NCI-H2107 treated with DMSO at 0.1 percent for 48 hours (cell line): ENCODE results near the gene REV1.
"Not testable (repeated sequence)": the region's sequence is repeated elsewhere in the genome, so short reads cannot be mapped to it uniquely, and the experiment has no call there.

Experiments used
- DNase-seq: peaks from one replicate; lab custom pipeline; 2025; ENCODE audit not compliant: unreplicated experiment; lab: John Stamatoyannopoulos, UW

REV1 gene

DNA sequence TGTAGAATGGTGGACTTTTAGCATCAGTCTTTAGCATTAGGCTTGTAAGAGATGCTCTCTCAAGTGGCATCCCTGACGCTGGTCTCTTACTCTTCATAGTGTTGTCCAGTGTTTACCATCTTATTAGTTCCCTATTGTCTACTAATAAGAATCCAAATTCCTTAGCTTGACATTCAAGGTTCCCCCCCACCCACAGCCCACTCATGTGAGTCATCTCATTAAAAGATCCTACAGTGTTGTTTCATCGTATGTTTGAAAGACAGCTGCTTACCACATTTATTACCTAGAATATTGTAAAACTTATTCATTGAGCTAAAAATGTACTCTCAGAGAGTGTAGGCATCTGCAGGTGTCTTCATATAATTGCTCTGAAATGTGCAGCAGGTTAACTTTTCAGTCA is 124.2 kb downstream of the REV1 start:
- no peak for DNase-seq

DNA sequence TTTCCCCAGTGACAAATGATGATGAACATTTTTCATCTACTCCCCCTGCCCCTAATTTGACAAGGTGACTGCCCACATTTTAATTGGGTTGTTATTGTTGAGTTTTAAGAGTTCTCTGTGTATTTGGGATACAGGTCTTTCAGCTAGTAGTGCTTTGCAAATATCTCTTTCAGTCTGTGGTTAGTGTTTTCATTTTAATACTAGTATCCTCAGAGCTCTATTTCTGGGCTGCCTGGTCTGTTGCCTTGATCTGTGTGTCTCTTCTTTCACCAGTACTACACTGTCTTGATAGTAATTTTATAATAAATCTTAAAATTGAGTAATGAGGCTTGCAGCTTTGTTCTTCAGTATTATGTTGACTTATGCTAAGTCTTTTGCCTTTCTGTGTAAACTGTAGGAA is 133.0 kb downstream of the REV1 start:
- no peak for DNase-seq

- DNase-seq: not testable (repeated sequence)
Observed at GRCh38 chr2:99354825-99355224, 135.0 kb downstream of the REV1 start.

DNA sequence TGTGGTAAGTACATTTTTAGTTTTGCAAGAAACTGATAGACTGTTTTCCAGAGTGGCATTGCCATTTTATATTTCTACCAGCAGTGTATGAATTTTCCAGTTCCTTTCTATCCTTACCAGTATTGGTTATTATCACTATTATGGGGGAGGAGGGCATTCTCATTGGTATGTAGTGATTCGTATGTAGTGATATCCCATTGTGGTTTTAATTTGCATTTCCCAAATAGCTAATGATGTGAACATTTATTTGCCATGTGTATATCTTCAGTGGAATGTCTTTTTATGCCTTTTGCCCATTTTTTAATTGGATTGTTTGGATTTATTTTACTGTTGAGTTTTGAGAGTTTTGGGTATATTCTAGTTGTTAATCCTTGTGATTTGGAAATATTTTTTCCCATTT is 135.7 kb downstream of the REV1 start:
- DNase-seq: no peak
